Hepatocyte (in vitro differentiated cells): ENCODE data around the gene SLC8A2. TPM values are rescaled to one million over a fixed set of nuclear protein-coding genes. Genes with fewer than 3 reads are reported as not detected.
A peak's percentile ranks its signal among the peaks of the same experiment; 100 is the strongest.

Experiments used
- DNase-seq: peaks from one replicate; pipeline ENCODE4 v3.0.0-alpha.2; 2016; ENCODE audit warnings: low spot score
- H2AFZ ChIP-seq: fragments of 200-600 bp; sonication (generic); 2 replicates; pipeline ENCODE4 v1.6.0; 2016; ENCODE audit warnings: antibody characterized with exemption, mild to moderate bottlenecking
- H3K27ac ChIP-seq: fragments of 200-600 bp; sonication (generic); 2 replicates; pipeline ENCODE4 v1.5.1; 2016; ENCODE audit warnings: mild to moderate bottlenecking
- H3K27me3 ChIP-seq: fragments of 200-600 bp; sonication (generic); 2 replicates; pipeline ENCODE4 v1.6.1; 2016
- H3K36me3 ChIP-seq: fragments of 200-600 bp; sonication (generic); replicated peaks from 2 replicates; pipeline ENCODE4 v1.5.1; 2016; ENCODE audit warnings: low read depth; ENCODE audit not compliant: insufficient read depth
- H3K4me1 ChIP-seq: fragments of 200-600 bp; sonication (generic); 2 replicates; pipeline ENCODE4 v1.5.1; 2016; ENCODE audit warnings: mild to moderate bottlenecking, moderate library complexity; ENCODE audit not compliant: insufficient read depth
- H3K4me2 ChIP-seq: fragments of 200-600 bp; sonication (generic); 2 replicates; pipeline ENCODE4 v1.6.0; 2016
- H3K4me3 ChIP-seq: fragments of 200-600 bp; sonication (generic); 2 replicates; pipeline ENCODE4 v1.5.1; 2016; ENCODE audit warnings: mild to moderate bottlenecking
- H3K79me2 ChIP-seq: fragments of 200-600 bp; sonication (generic); 2 replicates; pipeline ENCODE4 v1.6.0; 2017; ENCODE audit warnings: mild to moderate bottlenecking
- H3K9me2 ChIP-seq: fragments of 200-600 bp; sonication (generic); replicated peaks from 2 replicates; pipeline ENCODE4 v1.6.0; 2017; ENCODE audit warnings: mild to moderate bottlenecking; ENCODE audit not compliant: insufficient read depth
- H3K9me3 ChIP-seq: fragments of 200-600 bp; sonication (generic); 2 replicates; pipeline ENCODE4 v1.5.1; 2016; ENCODE audit warnings: low read depth, mild to moderate bottlenecking
- H4K20me1 ChIP-seq: fragments of 200-600 bp; sonication (generic); 2 replicates; pipeline ENCODE4 v1.6.0; 2016; ENCODE audit warnings: mild to moderate bottlenecking; ENCODE audit not compliant: insufficient read depth, poor library complexity, severe bottlenecking
- EZH2 ChIP-seq: fragments of 200-600 bp; sonication (generic); IDR thresholded peaks from 2 replicates; pipeline ENCODE4 v1.6.1; 2016; ENCODE audit warnings: antibody characterized with exemption, mild to moderate bottlenecking, borderline replicate concordance
- EZH2phosphoT487 ChIP-seq: fragments of 200-600 bp; sonication (generic); IDR thresholded peaks from one replicate; pipeline ENCODE4 v1.6.1; 2018; ENCODE audit warnings: antibody characterized with exemption, mild to moderate bottlenecking, low read depth, moderate library complexity; ENCODE audit not compliant: unreplicated experiment, severe bottlenecking
- WGBS: methylation state at CpG from one replicate; pipeline ENCODE4 v1.1.6; 2016; ENCODE audit warnings: low lambda C conversion rate; ENCODE audit errors: missing lambda C conversion rate; 5-methylcytosine and 5-hydroxymethylcytosine counted together
- polyA plus RNA-seq: library from polyadenylated mRNA; unstranded; fragments of >200 nt; fragmentation: Nextera tagmentation; extraction: Ambion mirVana; gene quantifications from 2 replicates; pipeline ENCODE4 v1.2.1, GENCODE V29; 2016
- total RNA-seq: library from RNA; depleted of rRNA; stranded (reverse); fragments of >200 nt; gene quantifications from 2 replicates; pipeline ENCODE4 v1.2.3, GENCODE V29; 2014
- TF ChIP-seq, protein P1 (sequence below): fragments of 200-600 bp; sonication (generic); IDR thresholded peaks from 2 replicates; pipeline ENCODE4 v1.5.1; 2016; ENCODE audit warnings: antibody characterized with exemption, mild to moderate bottlenecking; ENCODE audit not compliant: poor library complexity

Gene SLC8A2
- total and polyA plus RNA-seq, 2 experiments from 2014 or later, result 0.24 to 1.1 TPM

DNA sequence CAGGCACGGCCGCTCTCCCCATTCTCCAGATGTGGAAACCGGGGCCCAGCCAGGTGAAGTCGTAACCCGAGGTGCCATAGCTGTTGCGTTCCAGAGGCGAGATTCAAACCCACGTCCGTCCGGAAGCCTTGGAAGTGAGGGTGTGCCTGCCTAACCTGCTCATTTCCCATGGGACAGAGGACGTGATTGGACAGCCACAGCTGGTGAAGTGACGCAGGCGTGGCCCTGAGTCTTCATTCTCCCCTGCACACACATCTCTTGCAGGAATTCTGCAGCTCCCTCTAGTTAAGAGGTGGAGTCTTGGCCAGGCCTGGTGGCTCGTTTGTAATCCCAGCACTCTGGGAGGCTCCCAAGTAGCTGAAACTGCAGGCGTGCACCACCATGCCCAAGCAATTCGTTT lies 69.2 kb downstream of the SLC8A2 start:
- H3K79me2 ChIP-seq, result no peaks in the 10 kb centered on the region
- H3K36me3 ChIP-seq, result no peaks in the 10 kb centered on the region
- H3K27ac ChIP-seq, result no peak overlapping the region
- peaks cover 11% of the 10 kb centered on the region for H3K27me3 ChIP-seq
- WGBS, result 87% methylated on average over 16 of the region's 16 CpGs
- H3K4me2 ChIP-seq, result no peak overlapping the region
- TF ChIP-seq EZH2phosphoT487 (no peak), EZH2 (no peak)
- TF ChIP-seq, protein P1, sequence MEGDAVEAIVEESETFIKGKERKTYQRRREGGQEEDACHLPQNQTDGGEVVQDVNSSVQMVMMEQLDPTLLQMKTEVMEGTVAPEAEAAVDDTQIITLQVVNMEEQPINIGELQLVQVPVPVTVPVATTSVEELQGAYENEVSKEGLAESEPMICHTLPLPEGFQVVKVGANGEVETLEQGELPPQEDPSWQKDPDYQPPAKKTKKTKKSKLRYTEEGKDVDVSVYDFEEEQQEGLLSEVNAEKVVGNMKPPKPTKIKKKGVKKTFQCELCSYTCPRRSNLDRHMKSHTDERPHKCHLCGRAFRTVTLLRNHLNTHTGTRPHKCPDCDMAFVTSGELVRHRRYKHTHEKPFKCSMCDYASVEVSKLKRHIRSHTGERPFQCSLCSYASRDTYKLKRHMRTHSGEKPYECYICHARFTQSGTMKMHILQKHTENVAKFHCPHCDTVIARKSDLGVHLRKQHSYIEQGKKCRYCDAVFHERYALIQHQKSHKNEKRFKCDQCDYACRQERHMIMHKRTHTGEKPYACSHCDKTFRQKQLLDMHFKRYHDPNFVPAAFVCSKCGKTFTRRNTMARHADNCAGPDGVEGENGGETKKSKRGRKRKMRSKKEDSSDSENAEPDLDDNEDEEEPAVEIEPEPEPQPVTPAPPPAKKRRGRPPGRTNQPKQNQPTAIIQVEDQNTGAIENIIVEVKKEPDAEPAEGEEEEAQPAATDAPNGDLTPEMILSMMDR, result no peak
- no peak overlapping the region for H3K4me3 ChIP-seq
- no peaks in the 10 kb centered on the region for H3K9me3 ChIP-seq
- no peaks in the 10 kb centered on the region for H3K9me2 ChIP-seq
- H2AFZ ChIP-seq, result no peak overlapping the region
- no peaks in the 10 kb centered on the region for H4K20me1 ChIP-seq
- DNase-seq, result no peak
- H3K4me1 ChIP-seq, result no peaks in the 10 kb centered on the region

DNA sequence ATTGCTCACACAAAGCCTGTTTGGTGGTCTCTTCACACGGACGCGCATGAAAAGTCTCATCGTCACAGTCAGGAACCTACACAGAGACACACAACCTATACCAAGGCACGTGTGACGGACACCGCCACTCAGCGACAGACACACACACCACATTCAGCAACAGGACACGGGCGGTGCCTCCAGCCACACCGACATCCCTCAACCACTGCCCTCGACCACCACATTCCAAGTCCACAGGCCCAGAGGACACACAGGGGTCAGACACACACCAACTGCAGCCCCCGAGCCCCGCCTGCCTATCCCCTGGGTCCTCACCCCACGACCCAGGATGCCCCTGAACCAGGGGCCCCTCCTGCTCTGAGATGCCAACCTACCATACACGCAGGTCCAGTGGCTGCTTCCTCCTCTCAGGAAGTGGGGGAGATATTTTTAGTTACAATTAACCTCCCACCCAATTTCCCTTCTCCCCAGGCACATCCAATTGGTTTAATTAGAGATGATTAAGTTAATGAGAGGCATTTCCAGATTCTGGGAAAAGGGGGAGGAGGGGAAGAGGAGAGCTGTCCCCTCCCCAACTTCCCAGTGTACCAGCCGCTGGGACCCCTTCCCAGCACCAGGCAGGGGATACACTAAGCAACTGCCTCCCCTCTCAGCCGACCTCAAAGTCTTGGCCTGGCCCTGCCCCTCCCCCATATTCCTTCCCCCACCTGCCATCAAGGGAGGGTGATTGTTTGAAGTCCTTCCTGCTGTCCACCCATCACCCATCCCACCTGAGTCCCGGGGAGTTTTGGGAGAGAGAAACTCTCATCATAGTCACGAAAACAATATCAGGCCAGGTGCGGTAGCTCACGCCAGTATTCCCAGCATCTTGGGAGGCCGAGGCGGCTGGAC lies 72.7 kb downstream of the SLC8A2 start:
- Histone ChIP-seq H3K9me3 (no peaks in the 10 kb centered on the region), H3K79me2 (no peaks in the 10 kb centered on the region), H3K9me2 (no peaks in the 10 kb centered on the region), H2AFZ (no peak overlapping the region), H3K4me1 (no peaks in the 10 kb centered on the region), H3K36me3 (no peaks in the 10 kb centered on the region), H4K20me1 (no peaks in the 10 kb centered on the region), H3K4me3 (no peak overlapping the region), H3K4me2 (no peak overlapping the region), H3K27me3 (no peaks in the 10 kb centered on the region), H3K27ac (no peak overlapping the region)
- no peak for DNase-seq
- TF ChIP-seq EZH2phosphoT487, result no peak
- no peak for TF ChIP-seq EZH2
- TF ChIP-seq, protein P1, result no peak
- 55% methylated on average over 24 of the region's 24 CpGs for WGBS

DNA sequence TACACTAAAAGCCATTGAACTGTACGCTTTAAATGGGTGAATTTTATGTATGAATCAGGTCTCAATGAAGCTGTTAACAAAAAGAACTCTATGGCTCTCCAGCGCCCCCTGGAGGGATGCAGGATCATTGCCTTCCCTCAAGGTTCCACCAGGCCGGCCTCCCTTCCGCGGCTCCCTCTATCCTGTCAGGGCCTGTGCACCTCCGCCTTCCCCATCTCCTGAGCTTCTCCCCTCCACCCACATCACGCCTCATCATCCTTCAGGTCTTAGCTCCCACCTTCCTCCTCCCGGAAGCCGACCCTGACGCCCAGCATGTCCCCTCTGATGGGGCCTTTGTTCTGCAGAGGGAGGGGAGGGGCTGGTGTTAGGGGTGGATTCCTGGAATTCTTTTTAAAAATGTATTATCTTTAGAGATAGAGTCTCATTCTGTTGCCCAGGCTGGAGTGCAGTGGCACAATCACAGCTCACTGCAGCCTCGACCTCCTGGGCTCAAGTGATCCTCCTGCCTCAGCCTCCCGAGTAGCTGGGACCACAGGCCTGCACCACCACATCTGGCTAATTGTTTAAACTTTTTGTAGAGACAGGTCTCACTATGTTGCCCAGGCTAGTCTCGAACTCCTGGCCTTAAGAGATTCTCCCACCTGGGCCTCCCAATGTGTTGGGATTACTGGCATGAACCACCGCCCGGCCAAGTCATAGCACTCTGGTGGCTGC lies 80.0 kb downstream of the SLC8A2 start:
- Histone ChIP-seq H3K9me3 (no peaks in the 10 kb centered on the region), H4K20me1 (no peaks in the 10 kb centered on the region), H3K9me2 (no peaks in the 10 kb centered on the region), H3K79me2 (no peaks in the 10 kb centered on the region), H3K4me3 (no peak overlapping the region), H2AFZ (no peak overlapping the region), H3K4me1 (no peaks in the 10 kb centered on the region), H3K4me2 (no peak overlapping the region), H3K27ac (no peak overlapping the region), H3K36me3 (no peaks in the 10 kb centered on the region), H3K27me3 (no peaks in the 10 kb centered on the region)
- peak; percentile 83 for DNase-seq
- TF ChIP-seq EZH2phosphoT487, result no peak
- TF ChIP-seq, protein P1, result peak; percentile 73
- WGBS, result 40% methylated on average over 15 of the region's 15 CpGs
